HepG2 (cell line): ENCODE results near the gene SPPL2B. TPM values are rescaled to one million over a fixed set of nuclear protein-coding genes. Genes with fewer than 3 reads are reported as not detected.

Experiments used
- ATAC-seq: fragments of 200-7000 bp; cut with Tn5 transposase; 3 replicates; pipeline ENCODE4 v1.9.1; 2020; ENCODE audit warnings: mild to moderate bottlenecking, moderate library complexity
- BruUV-seq: library from RNA; stranded (reverse); fragments of 400-500 nt; replicated peaks from 2 replicates; lab custom pipeline; 2021; lab: Mats Ljungman, UMichigan
- CTCF ChIA-PET: fragments of 300-600 bp; formaldehyde crosslinking; extraction: SDS; loops from one replicate; lab custom pipeline; 2021; ENCODE audit warnings: low total read pairs, inconsistent platforms, low intra/inter-chr PET ratio; lab: Yijun Ruan, JAX
- POLR2A ChIA-PET: fragments of 350-600 bp; sonication (Branson Sonifier 250); formaldehyde crosslinking; loops from one replicate; lab custom pipeline; 2020; ENCODE audit warnings: antibody characterized with exemption, inconsistent platforms; lab: Yijun Ruan, JAX
- DNase-seq: peaks from one replicate; pipeline ENCODE4 v3.0.0-alpha.2; 2015; ENCODE audit warnings: low spot score
- FAIRE-seq: peaks from 3 replicates; lab custom pipeline; 2011; peaks lifted over from hg19 to GRCh38; lab: Jason Lieb, UNC
- H2AFZ ChIP-seq: one replicate; pipeline ENCODE4 v1.6.1; 2011; ENCODE audit warnings: low read length, inconsistent platforms
- H3K27ac ChIP-seq: fragments of 300-600 bp; 3 replicates; pipeline ENCODE4 v1.8.0; 2011; ENCODE audit warnings: mixed run types, mild to moderate bottlenecking, mixed read lengths, low read length, inconsistent platforms; ENCODE audit not compliant: insufficient read depth; ENCODE audit errors: extremely low read length
- H3K27me3 ChIP-seq, 2 experiments: fragments of 200-600 bp in 1 of 2; 2 replicates in 1 of 2; 3 replicates in 1 of 2; pipeline versions ENCODE4 v1.6.0 to v1.8.0; 2011; ENCODE audit warnings: low read length in 2 of 2, mild to moderate bottlenecking in 2 of 2, moderate library complexity in 2 of 2, inconsistent platforms in 1 of 2; ENCODE audit not compliant: insufficient read depth in 2 of 2, control insufficient read depth in 1 of 2
- H3K36me3 ChIP-seq, 2 experiments: fragments of 200-600 bp in 1 of 2; replicated peaks in 1 of 2; 2 replicates in 1 of 2; 3 replicates in 1 of 2; pipeline versions ENCODE4 v1.5.1 to v1.8.0; 2011; ENCODE audit warnings: low read length in 2 of 2, inconsistent platforms in 1 of 2; ENCODE audit not compliant: insufficient read depth in 2 of 2, control insufficient read depth in 1 of 2
- H3K4me1 ChIP-seq: 2 replicates; pipeline ENCODE4 v1.5.1; 2012; ENCODE audit warnings: low read length, inconsistent platforms; ENCODE audit not compliant: insufficient read depth
- H3K4me2 ChIP-seq: 2 replicates; pipeline ENCODE4 v1.6.0; 2011; ENCODE audit warnings: low read depth, low read length, inconsistent platforms
- H3K4me3 ChIP-seq, 3 experiments: fragments of 200-600 bp in 1 of 3; sonication (generic), shearing (Covaris generic) in 1 of 3; replicated peaks in 1 of 3; 2 replicates each; pipeline ENCODE4 v1.5.1; 2011 to 2016; ENCODE audit warnings: low read length in 3 of 3, inconsistent platforms in 2 of 3, low read depth in 2 of 3, mild to moderate bottlenecking in 2 of 3, control low read depth in 1 of 3, mixed read lengths in 1 of 3; ENCODE audit not compliant: insufficient read depth in 1 of 3
- H3K79me2 ChIP-seq: one replicate; pipeline ENCODE4 v1.6.1; 2011; ENCODE audit warnings: low read length, inconsistent platforms; ENCODE audit not compliant: insufficient read depth
- H3K9ac ChIP-seq: 2 replicates; pipeline ENCODE4 v1.6.0; 2011; ENCODE audit warnings: mild to moderate bottlenecking, low read depth, low read length, inconsistent platforms; ENCODE audit not compliant: insufficient read depth
- H3K9me3 ChIP-seq: 2 replicates; pipeline ENCODE4 v1.5.1; 2012; ENCODE audit warnings: mild to moderate bottlenecking, low read length
- H4K20me1 ChIP-seq: 2 replicates; pipeline ENCODE4 v1.6.0; 2011; ENCODE audit warnings: inconsistent platforms, mild to moderate bottlenecking, low read length, moderate library complexity; ENCODE audit not compliant: insufficient read depth
- FLYWCH1 ChIP-seq: sonication (generic); formaldehyde crosslinking; IDR thresholded peaks from 2 replicates; pipeline ENCODE4 v1.8.1; 2023; ENCODE audit warnings: mild to moderate bottlenecking, missing genetic modification reagents
- FOXA1 ChIP-seq, 2 experiments: fragments of 450-650 bp in 1 of 2; sonication (generic) in 1 of 2; formaldehyde crosslinking in 1 of 2; IDR thresholded peaks; 2 replicates each; pipeline versions ENCODE4 v1.4.0 to v1.6.1; 2016 to 2020; ENCODE audit warnings: missing genetic modification reagents in 1 of 2
- FOXJ3 ChIP-seq: sonication (generic); formaldehyde crosslinking; IDR thresholded peaks from 2 replicates; pipeline ENCODE4 v1.4.0; 2020; ENCODE audit warnings: missing genetic modification reagents, mild to moderate bottlenecking, borderline replicate concordance
- HMG20B ChIP-seq: conservative IDR thresholded peaks from 2 replicates; pipeline ENCODE4 v1.6.1; 2016; ENCODE audit warnings: missing genetic modification reagents, missing compliant biosample characterization
- HOXA7 ChIP-seq: sonication (generic); formaldehyde crosslinking; IDR thresholded peaks from 2 replicates; pipeline ENCODE4 v1.8.1; 2022; ENCODE audit warnings: mild to moderate bottlenecking, missing genetic modification reagents, moderate library complexity
- KLF9 ChIP-seq: IDR thresholded peaks from 2 replicates; pipeline ENCODE4 v1.6.1; 2016; ENCODE audit warnings: low read depth
- NFYB ChIP-seq: sonication (generic); formaldehyde crosslinking; IDR thresholded peaks from 2 replicates; pipeline ENCODE4 v1.4.0; 2020; ENCODE audit warnings: missing genetic modification reagents
- PRDM15 ChIP-seq: sonication (generic); formaldehyde crosslinking; IDR thresholded peaks from 2 replicates; pipeline ENCODE4 v1.4.0; 2020; ENCODE audit warnings: missing genetic modification reagents
- PRPF4 ChIP-seq: fragments of 200-400 bp; formaldehyde crosslinking; IDR thresholded peaks from 2 replicates; pipeline ENCODE4 v1.6.1; 2016; ENCODE audit warnings: low read length, low read depth; ENCODE audit not compliant: poor library complexity, severe bottlenecking
- SMAD3 ChIP-seq: sonication (generic); formaldehyde crosslinking; IDR thresholded peaks from 2 replicates; pipeline ENCODE4 v1.4.0; 2020; ENCODE audit warnings: missing genetic modification reagents
- ZMAT3 ChIP-seq: sonication (generic); formaldehyde crosslinking; conservative IDR thresholded peaks from 2 replicates; pipeline ENCODE4 v1.7.0; 2021; ENCODE audit warnings: missing genetic modification reagents
- ZNF142 ChIP-seq: sonication (generic); formaldehyde crosslinking; IDR thresholded peaks from 2 replicates; pipeline ENCODE4 v1.4.0; 2020; ENCODE audit warnings: missing genetic modification reagents
- ZNF780A ChIP-seq: sonication (generic); formaldehyde crosslinking; IDR thresholded peaks from 2 replicates; pipeline ENCODE4 v1.8.0; 2022; ENCODE audit warnings: mild to moderate bottlenecking, missing genetic modification reagents, moderate library complexity
- WGBS: methylation state at CpG from one replicate; pipeline ENCODE4 v1.1.6; 2017; ENCODE audit warnings: low lambda C conversion rate; 5-methylcytosine and 5-hydroxymethylcytosine counted together
- in situ Hi-C: cut with HindIII; loops from 2 replicates; pipeline ENCODE4 v1.10.0; 2017; ENCODE audit warnings: low pct_unique_long_range_greater_than_20kb; ENCODE audit not compliant: extremely low pct_ligation_motif_present
- intact Hi-C: fragments of 100-400 bp; cut with micrococcal nuclease; formaldehyde crosslinking; loops from one replicate; pipeline ENCODE4 v1.10.0; 2022; ENCODE audit not compliant: unreplicated experiment
- polyA plus RNA-seq, 8 experiments: library from polyadenylated mRNA; depleted of rRNA in 3 of 8; stranded (reverse) in 7 of 8; unstranded in 1 of 8; fragments of >200 nt; fragmentation: Illumina TruSeq in 4 of 8; extraction: Trizol in 4 of 8; gene quantifications; 2 replicates each; pipeline versions ENCODE4 v1.2.1 to v1.2.3, GENCODE V29; 2011 to 2016; ENCODE audit warnings: low read depth in 4 of 8, missing spikeins in 1 of 8, mixed read lengths in 1 of 8; ENCODE audit not compliant: insufficient read depth in 1 of 8
- total RNA-seq, 5 experiments: library from RNA; depleted of rRNA; stranded (reverse); fragments of >200 nt; fragmentation: Illumina TruSeq; extraction: Trizol; gene quantifications; 2 replicates each; pipeline ENCODE4 v1.2.3, GENCODE V29; 2016; ENCODE audit warnings: low read depth in 1 of 5

SPPL2B gene
- total and polyA plus RNA-seq, 2 of the 13 experiments (the other 11 are each of a cell fraction or from before 2014, with no cell fraction given): 14.9 to 15.2 TPM

DNA sequence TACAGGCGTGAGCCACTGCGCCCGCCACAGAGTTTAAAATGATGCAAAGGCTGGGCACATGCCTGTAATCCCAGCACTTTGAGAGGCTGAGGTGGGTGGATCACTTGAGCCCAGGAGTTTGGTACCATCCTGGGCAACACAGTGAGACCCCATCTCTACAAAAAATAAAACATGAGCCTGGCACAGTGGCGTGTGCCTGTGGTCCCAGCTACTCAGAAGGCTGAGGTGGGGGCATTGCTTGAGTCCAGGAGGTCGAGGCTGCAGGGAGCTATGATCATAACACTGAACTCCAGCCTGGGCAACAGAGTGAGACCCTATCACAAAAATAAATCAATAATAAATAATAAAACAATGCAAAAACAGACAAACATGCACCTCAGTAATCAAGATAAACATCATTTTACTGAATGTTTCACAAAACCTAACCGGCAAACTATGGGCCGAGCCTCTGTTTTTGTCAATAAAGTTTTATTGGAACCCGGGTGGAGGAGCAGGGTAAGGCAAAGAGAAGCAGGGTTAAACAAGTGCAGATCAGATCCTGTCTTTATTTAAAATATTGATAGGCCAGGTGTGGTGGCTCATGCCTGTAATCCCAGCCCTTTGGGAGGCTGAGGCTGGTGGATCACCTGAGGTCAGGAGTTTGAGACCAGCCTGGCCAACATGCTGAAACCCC, 44.5 kb upstream of the SPPL2B start (continued):
- no peak for TF ChIP-seq ZNF142 (CRISPR knock-in tag)
- no peak for TF ChIP-seq HOXA7

DNA sequence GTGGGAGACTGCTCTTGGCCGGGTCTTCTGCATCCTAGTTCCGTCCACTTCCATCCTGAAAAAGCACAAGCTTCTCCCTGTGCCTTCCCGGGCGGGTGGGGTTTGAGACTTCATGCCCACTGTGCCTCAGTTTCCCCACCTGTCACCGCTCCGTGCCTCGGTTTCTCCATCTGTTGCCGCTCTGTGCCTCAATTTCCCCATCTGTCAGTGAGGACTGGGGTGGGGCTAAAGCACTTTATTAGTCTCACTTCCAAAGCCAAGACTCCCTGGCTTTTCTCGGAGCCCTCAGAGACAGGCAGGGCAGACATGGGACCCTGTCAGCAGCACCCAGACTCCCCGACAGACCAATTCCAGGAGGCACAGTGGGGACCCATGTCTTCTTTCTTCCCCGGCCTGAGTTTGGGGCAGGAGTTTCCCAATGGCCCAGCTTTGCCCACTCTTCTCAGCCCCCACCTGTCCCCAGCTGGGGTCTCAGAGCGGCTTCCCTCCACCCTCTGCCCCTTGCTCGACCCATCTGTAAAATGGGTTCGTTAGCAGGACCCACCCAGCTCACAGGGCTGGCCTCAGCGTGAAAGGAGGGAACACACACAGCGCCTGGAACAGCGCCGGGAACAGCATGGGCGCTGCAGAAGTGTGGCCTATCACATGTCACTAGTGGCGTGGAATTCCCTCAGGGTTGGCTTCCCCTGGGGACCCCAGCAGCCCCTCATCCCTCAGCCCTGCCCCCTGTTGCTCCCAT, 41.9 kb upstream of the SPPL2B start:
- Histone ChIP-seq H3K4me1 (peaks cover 52% of the 10 kb centered on the region), H2AFZ (no peak overlapping the region), H3K79me2 (no peaks in the 10 kb centered on the region), H3K27me3 (peaks cover 23 to 76% of the 10 kb centered on the region in 2 experiments), H3K4me3 (no peak overlapping the region), H3K9ac (no peak overlapping the region), H3K4me2 (no peak overlapping the region), H3K36me3 (no peaks in the 10 kb centered on the region), H4K20me1 (peaks cover 2% of the 10 kb centered on the region), H3K9me3 (no peaks in the 10 kb centered on the region), H3K27ac (no peak overlapping the region)
- FAIRE-seq (no peak), ATAC-seq (no peak), DNase-seq (no peak)
- 41% methylated on average over 14 of the region's 20 CpGs for WGBS
- no TSS peak for BruUV-seq
- intact Hi-C loops: no loop called here
- CTCF ChIA-PET: no interaction called here
- POLR2A ChIA-PET: interaction anchor here (0.5 to 1.5 kb wide), 2 partner anchors 10 to 105 kb away, joined by 3 read pairs; no protein-coding TSS in a partner anchor
- in situ Hi-C loops: no loop called here
- TF ChIP-seq FOXJ3 (CRISPR knock-in tag): no peak
- TF ChIP-seq KLF9: no peak
- no peak for TF ChIP-seq ZNF780A (CRISPR knock-in tag)
- no peak for TF ChIP-seq HMG20B (CRISPR knock-in tag)
- TF ChIP-seq ZMAT3: no peak
- TF ChIP-seq FLYWCH1 (CRISPR knock-in tag): no peak
- no peak for TF ChIP-seq PRDM15 (CRISPR knock-in tag)
- TF ChIP-seq SMAD3 (CRISPR knock-in tag): no peak
- no peak for TF ChIP-seq PRPF4
- TF ChIP-seq NFYB (CRISPR knock-in tag): no peak
- TF ChIP-seq FOXA1 (IDR thresholded peaks at IDR 0.05): no peak
- TF ChIP-seq FOXA1 (CRISPR knock-in tag; IDR thresholded peaks at IDR 0.05): no peak
